Measurements from ENCODE around the gene FLAD1.

FLAD1 gene

GRCh38 chr1:154964359-154964758 lies 18.8 kb upstream of the FLAD1 start:
- TF ChIP-seq MAX (IDR thresholded peaks at IDR 0.05; ENCODE audit: low read depth, low read length) = no peak
- TF ChIP-seq MYC (IDR thresholded peaks at IDR 0.05; ENCODE audit: low read depth, low read length) = no peak
- no peak for TF ChIP-seq CTCF (IDR thresholded peaks at IDR 0.05; ENCODE audit: low read depth, low read length)
- no peak for TF ChIP-seq POLR2A (IDR thresholded peaks at IDR 0.05; ENCODE audit: extremely low read depth, insufficient read length)
- DNase-seq (ENCODE audit: low read depth) = no peak
- H3K4me3 ChIP-seq (ENCODE audit: low read depth, low read length) = no peak overlapping the region

- no peak for DNase-seq (ENCODE audit: low read depth)
- TF ChIP-seq MAX (IDR thresholded peaks at IDR 0.05; ENCODE audit: low read depth, low read length) = no peak
- TF ChIP-seq MYC (IDR thresholded peaks at IDR 0.05; ENCODE audit: low read depth, low read length) = no peak
- TF ChIP-seq POLR2A (IDR thresholded peaks at IDR 0.05; ENCODE audit: extremely low read depth, insufficient read length) = no peak
- no peak for TF ChIP-seq CTCF (IDR thresholded peaks at IDR 0.05; ENCODE audit: low read depth, low read length)
- no peak overlapping the region for H3K4me3 ChIP-seq (ENCODE audit: low read depth, low read length)
Measured at GRCh38 chr1:154966111-154966510, 17.0 kb upstream of the FLAD1 start.

- no peak overlapping the region for H3K4me3 ChIP-seq (ENCODE audit: low read depth, low read length)
- DNase-seq (ENCODE audit: low read depth) = no peak
- TF ChIP-seq MYC (IDR thresholded peaks at IDR 0.05; ENCODE audit: low read depth, low read length) (no peak), POLR2A (IDR thresholded peaks at IDR 0.05; ENCODE audit: extremely low read depth, insufficient read length) (no peak), CTCF (IDR thresholded peaks at IDR 0.05; ENCODE audit: low read depth, low read length) (no peak), MAX (IDR thresholded peaks at IDR 0.05; ENCODE audit: low read depth, low read length) (no peak)
Measured at GRCh38 chr1:154967331-154967950, 15.7 kb upstream of the FLAD1 start.

GRCh38 chr1:154968731-154969130 lies 14.4 kb upstream of the FLAD1 start:
- DNase-seq (ENCODE audit: low read depth) = no peak
- no peak overlapping the region for H3K4me3 ChIP-seq (ENCODE audit: low read depth, low read length)

GRCh38 chr1:154969246-154969645 lies 13.9 kb upstream of the FLAD1 start:
- no peak overlapping the region for H3K4me3 ChIP-seq (ENCODE audit: low read depth, low read length)
- TF ChIP-seq MYC (IDR thresholded peaks at IDR 0.05; ENCODE audit: low read depth, low read length) (no peak), POLR2A (IDR thresholded peaks at IDR 0.05; ENCODE audit: extremely low read depth, insufficient read length) (no peak), MAX (IDR thresholded peaks at IDR 0.05; ENCODE audit: low read depth, low read length) (no peak), CTCF (IDR thresholded peaks at IDR 0.05; ENCODE audit: low read depth, low read length) (no peak)
- no peak for DNase-seq (ENCODE audit: low read depth)

More at GRCh38 chr1:154968731-154969130, 14.4 kb upstream of the FLAD1 start:
- no peak for TF ChIP-seq MAX (IDR thresholded peaks at IDR 0.05; ENCODE audit: low read depth, low read length)
- no peak for TF ChIP-seq POLR2A (IDR thresholded peaks at IDR 0.05; ENCODE audit: extremely low read depth, insufficient read length)
- TF ChIP-seq CTCF (IDR thresholded peaks at IDR 0.05; ENCODE audit: low read depth, low read length) = no peak
- TF ChIP-seq MYC (IDR thresholded peaks at IDR 0.05; ENCODE audit: low read depth, low read length) = no peak
